ENCODE results near the gene BBS2.

Gene BBS2

GRCh38 chr16:56450986-56451752, 68.7 kb downstream of the BBS2 start, which contains the start of the genes NUDT21 and OGFOD1 (continued):
- TF ChIP-seq KLF16 (tag by site-specific recombination; IDR thresholded peaks at IDR 0.05), result peak; percentile 52
- no peak for TF ChIP-seq KLF7 (tag by site-specific recombination; IDR thresholded peaks at IDR 0.05; ENCODE audit: borderline replicate concordance)
- no peak for TF ChIP-seq ZNF473 (tag by site-specific recombination; IDR thresholded peaks at IDR 0.05)
- no peak for TF ChIP-seq MZF1 (tag by site-specific recombination; IDR thresholded peaks at IDR 0.05; ENCODE audit: borderline replicate concordance)
- TF ChIP-seq HOXC10 (CRISPR knock-in tag; IDR thresholded peaks at IDR 0.05), result no peak
- TF ChIP-seq ZNF433 (tag by site-specific recombination; IDR thresholded peaks at IDR 0.05; ENCODE audit: low read depth), result no peak
- TF ChIP-seq PRDM2 (tag by site-specific recombination; IDR thresholded peaks at IDR 0.05; ENCODE audit: borderline replicate concordance), result no peak
- peak; percentile 59 for TF ChIP-seq KLF9 (tag by site-specific recombination; IDR thresholded peaks at IDR 0.05; ENCODE audit: low read depth)
- no peak for TF ChIP-seq ZNF560 (tag by site-specific recombination; IDR thresholded peaks at IDR 0.05; ENCODE audit: borderline replicate concordance)
- no peak for TF ChIP-seq ZBTB49 (tag by site-specific recombination; IDR thresholded peaks at IDR 0.05; ENCODE audit: low read depth)
- TF ChIP-seq ZNF639 (tag by site-specific recombination; IDR thresholded peaks at IDR 0.05), result no peak
- no peak for TF ChIP-seq ZNF23 (tag by site-specific recombination; IDR thresholded peaks at IDR 0.05; ENCODE audit: borderline replicate concordance)
- no peak for TF ChIP-seq ZNF354C (tag by site-specific recombination; IDR thresholded peaks at IDR 0.05; ENCODE audit: borderline replicate concordance, low read depth)
- TF ChIP-seq TSHZ1 (tag by site-specific recombination; IDR thresholded peaks at IDR 0.05; ENCODE audit: borderline replicate concordance), result no peak
- peak; percentile 97 for TF ChIP-seq YY2 (tag by site-specific recombination; IDR thresholded peaks at IDR 0.05)
- no peak for TF ChIP-seq ZNF561 (tag by site-specific recombination; IDR thresholded peaks at IDR 0.05; ENCODE audit: borderline replicate concordance)
- no peak for TF ChIP-seq ZNF768 (tag by site-specific recombination; IDR thresholded peaks at IDR 0.05)
- no peak for TF ChIP-seq ZNF670 (tag by site-specific recombination; IDR thresholded peaks at IDR 0.05; ENCODE audit: low read depth)
- TF ChIP-seq SP3 (tag by site-specific recombination; IDR thresholded peaks at IDR 0.05), result peak; percentile 85
- TF ChIP-seq ZNF404 (tag by site-specific recombination; IDR thresholded peaks at IDR 0.05), result no peak
- no peak for TF ChIP-seq ZNF785 (tag by site-specific recombination; IDR thresholded peaks at IDR 0.05)
- peak; percentile 51 for TF ChIP-seq ZNF2 (tag by site-specific recombination; IDR thresholded peaks at IDR 0.05)
- no peak for TF ChIP-seq TRIM28 (IDR thresholded peaks at IDR 0.05; ENCODE audit: borderline replicate concordance, low read length)
- peak; percentile 58; the same call in 1 of the 2 replicates for TF ChIP-seq ZNF223 (tag by site-specific recombination; IDR thresholded peaks at IDR 0.05)
- no peak; the same call in 1 of the 2 replicates for TF ChIP-seq ZBTB8A (tag by site-specific recombination; IDR thresholded peaks at IDR 0.05)
